ELF-1 (cell line): Measurements from ENCODE around the gene LRP5.
"Not testable (repeated sequence)": the region's sequence is repeated elsewhere in the genome, so short reads cannot be mapped to it uniquely, and the experiment has no call there.

Experiments used
- DNase-seq: peaks from one replicate; pipeline ENCODE4 v3.0.0-alpha.2; 2016; ENCODE audit warnings: low read depth, low spot score

The LRP5 gene

DNA sequence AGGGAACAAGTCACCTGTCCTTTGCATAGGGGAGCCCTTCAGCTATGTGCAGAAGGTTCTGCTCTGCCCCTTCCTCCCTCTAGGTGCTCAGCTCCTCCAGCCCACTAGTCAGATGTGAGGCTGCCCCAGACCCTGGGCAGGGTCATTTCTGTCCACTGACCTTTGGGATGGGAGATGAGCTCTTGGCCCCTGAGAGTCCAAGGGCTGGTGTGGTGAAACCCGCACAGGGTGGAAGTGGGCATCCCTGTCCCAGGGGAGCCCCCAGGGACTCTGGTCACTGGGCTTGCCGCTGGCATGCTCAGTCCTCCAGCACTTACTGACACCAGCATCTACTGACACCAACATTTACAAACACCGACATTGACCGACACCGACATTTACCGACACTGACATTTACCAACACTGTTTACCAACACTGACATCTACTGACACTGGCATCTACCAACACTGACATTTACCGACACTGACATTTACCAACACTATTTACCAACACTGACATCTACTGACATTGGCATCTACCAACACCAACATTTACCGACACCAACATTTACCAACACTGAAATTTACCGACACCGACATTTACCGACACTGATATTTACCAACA, 76.3 kb downstream of the LRP5 start:
- DNase-seq = no peak

DNA sequence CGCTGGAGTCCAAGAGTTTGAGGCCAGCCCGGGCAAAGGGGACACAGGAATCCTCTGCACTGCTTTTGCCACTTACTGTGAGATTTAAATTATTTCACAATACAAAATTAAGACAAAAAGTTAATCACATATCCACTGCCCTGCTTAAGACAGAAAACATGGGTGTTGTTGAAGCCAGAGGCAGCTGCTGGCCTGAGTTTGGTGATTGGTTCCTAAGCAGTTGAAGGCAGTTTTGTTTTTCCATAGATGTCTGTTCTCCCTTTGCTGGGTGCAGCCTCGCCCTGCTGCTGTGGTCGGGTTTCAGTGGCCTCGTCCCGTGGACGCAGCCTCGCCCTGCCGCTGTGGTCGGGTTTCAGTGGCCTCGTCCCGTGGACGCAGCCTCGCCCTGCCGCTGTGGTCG, 77.9 kb downstream of the LRP5 start:
- DNase-seq = no peak

DNA sequence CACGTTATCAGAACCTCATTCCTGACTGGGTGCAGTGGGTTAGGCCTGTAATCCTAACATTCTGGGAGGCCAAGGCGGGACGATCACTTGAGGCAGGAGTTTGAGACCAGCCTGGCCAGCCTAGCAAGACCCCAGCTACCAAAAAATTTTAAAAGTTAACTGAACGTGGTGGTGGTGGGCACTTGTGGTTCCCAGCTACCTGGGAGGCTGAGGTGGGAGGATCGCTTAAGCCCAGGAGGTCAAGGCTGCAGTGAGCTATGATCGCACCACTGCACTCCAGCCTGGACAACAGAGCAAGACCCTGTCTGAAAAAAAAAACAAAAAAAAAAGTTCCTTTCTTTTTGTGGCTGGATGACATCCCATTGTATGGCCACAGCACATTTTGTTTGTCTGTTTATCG, 80.4 kb downstream of the LRP5 start:
- no peak for DNase-seq

DNA sequence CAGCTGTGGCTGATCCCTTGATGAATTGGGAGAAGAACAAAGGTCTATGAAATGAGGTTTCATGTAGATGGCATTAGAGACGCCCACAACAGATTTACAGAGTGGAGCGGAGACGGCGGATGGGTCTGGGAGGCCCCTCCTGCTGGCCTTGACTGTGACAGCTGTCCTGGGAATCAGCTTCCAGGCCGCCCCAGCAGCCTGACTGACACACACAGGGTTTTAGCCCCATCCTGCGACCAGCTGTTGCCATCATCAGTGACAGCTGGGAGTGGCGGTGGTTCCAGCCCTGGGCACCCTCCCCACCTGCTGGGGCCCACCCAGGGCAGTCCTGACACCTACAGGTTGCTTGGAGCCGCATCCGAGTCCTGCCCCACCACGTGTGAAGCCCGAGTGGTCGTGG, 84.1 kb downstream of the LRP5 start:
- DNase-seq = no peak

DNA sequence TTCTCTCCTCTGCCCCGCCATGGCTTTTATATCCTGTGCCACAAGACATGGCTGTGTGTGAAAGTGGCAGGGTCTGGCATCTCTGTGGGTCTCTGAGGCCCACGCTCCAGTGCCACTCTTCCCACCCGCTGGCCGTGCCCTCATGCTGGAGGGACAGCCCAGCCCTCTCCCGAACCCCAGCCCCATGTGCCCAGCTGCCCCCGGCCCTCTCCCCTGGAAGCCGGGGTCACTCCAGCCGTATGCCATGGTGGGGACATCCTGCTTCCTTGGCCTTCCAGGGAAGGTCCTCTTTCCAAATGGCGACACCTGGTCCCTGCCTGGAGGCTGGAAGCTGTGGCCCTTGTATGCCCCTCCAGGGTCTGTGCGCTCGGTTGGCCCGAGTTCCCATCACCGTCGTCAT, 84.9 kb downstream of the LRP5 start:
- no peak for DNase-seq

DNA sequence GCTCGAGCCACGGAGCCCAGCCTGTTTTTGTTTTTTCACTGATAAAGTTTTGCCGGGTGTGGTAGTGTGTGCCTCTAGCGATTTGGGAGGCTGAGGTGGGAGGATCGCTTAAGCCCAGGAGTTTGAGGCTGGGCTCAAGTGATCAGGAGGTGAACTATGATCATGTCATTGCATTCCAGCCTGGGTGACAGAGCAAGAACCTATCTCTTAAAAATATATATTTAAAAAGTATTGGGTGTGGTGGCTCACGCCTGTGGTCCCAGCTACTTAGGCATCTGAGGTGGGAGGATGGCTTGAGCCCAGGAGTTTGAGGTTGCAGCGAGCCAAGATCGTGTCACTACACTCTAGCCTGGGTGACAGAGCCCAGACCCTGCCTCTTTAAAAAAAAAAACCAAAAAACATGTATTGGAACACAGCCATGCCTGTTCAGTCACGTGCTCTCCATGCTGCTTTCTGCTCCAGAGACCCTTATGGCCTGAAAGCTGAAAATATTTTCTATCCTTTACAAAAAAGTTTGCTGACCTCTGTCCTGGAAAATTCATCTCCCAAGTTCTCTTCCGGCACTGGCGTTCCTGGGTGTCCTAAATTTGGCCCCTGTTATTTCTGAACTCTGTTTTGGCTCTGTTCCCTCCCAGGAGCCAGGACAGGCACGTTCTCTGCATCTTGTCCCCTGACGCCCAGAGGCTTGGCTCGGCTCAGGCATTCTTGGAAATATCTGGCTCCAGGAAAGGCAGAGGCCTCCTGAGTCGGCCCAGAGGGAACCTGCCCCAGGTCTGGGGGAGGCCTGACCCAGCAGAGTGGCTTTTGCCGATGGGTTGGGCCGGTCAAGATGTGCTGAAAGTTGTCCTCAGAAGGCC, 86.8 kb downstream of the LRP5 start:
- DNase-seq = peak; percentile 32

DNA sequence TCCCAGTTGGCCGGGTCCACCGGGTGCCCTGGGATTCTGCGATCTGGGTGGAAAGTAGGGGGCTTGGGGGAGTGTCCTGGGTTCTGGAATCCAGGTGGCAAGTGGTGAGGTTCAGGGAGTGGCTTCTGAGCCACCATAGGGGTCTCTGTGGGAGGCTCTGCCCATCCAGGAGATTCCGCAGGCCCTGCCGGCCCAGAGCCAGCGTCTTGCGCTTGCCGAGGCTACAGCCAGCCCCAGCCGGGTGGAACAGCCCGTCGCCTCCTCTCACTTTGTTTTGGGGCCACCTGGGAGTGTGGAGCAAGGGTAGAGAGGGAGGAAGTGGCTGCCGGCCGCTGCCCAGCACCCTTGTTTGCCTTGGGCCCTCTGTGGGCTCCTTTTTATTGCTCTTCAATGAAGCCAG, 87.5 kb downstream of the LRP5 start:
- DNase-seq = no peak

DNA sequence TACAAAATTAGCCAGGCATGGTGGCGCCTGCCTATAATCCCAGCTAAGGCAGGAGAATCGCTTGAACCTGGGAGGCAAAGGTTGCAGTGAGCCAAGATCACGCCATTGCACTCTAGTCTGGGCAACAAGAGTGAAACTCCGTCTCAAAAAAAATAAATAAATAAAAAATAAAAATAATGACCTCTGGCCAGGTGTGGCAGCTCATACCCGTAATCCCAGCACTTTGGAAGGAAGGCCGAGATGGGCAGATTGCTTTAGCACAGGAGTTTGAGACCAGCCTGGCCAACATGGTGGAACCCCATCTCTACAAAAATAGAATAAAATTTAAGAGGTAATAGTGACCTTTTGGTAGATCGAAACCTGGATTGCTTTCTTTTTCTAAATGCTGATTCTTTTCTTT, 88.2 kb downstream of the LRP5 start:
- DNase-seq = not testable (repeated sequence)

DNA sequence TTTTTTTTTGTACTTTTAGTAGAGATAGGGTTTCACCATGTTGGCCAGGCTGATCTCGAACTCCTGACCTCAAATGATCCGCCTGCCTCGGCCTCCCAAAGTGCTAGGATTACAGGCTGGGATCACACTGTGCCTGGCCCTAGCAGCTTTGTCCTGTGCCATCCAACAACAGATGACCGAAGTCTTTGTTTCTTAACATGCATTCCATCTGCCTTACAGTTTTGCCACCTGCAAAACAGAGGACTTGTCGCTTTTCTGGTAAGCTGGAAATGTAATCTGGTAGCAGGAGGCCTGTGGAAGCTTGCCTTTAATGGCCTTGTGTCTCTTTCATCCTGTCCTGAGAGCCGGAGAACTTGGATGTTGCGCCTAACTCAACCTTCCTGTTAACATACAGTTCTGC, 89.5 kb downstream of the LRP5 start:
- no peak for DNase-seq

DNA sequence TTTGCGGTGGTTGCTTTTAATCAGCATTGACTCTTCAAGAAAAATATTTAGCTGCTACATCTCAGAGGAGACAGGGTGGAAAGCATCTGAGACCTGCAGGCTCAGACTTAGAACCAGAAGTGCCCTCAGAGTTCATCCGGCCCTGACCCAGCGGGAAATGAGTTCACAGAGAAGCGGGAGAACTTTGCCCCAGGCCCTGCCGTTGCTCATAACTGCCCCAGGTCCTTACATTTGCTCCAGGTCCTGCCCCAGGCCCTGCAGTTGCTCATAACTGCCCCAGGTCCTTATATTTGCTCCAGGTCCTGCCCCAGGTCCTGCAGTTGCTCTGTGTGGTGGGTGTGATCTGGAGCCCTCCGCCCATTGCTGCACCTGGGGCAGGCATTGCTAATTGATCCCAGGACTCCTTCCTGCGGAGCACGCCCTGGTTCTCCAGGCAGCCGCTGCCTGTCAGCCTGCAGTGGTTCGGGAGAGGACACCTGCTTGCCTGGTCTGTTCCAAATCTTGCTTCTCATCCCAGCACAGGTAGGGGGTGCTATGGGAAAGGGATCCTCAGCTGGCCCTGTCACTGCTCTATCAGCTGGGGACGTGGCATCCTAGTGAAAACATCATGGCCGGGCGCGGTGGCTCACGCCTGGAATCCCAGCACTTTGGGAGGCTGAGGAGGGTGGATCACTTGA, 90.1 kb downstream of the LRP5 start:
- peak; percentile 75 for DNase-seq

DNA sequence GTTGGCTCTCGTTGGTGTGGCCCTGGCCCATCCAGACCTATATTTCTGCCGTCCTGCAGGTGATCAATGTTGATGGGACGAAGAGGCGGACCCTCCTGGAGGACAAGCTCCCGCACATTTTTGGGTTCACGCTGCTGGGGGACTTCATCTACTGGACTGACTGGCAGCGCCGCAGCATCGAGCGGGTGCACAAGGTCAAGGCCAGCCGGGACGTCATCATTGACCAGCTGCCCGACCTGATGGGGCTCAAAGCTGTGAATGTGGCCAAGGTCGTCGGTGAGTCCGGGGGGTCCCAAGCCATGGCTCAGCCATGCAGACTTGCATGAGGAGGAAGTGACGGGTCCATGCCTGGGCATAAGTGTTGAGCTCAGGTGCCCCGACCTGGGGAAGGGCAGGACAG, 91.0 kb downstream of the LRP5 start:
- DNase-seq = no peak

DNA sequence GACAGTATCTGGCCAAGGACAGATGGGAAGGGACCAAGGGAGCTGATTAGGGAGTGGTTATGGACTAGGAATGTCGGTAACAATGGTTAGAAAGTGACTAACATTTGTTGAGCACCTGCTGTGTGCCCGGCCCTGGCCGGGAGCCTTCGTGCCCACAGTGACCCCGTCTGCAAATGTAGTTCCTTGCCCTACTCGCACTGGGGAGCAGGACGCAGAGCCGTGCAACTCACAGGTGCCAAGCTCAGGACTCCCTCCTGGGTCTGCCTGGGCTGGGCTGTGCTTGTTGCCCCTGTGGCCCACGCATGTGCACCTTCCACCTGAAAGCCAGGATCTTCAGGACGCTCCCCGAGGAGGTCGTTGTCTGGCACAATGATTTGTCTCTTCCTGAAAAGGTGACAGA, 91.4 kb downstream of the LRP5 start:
- no peak for DNase-seq

DNA sequence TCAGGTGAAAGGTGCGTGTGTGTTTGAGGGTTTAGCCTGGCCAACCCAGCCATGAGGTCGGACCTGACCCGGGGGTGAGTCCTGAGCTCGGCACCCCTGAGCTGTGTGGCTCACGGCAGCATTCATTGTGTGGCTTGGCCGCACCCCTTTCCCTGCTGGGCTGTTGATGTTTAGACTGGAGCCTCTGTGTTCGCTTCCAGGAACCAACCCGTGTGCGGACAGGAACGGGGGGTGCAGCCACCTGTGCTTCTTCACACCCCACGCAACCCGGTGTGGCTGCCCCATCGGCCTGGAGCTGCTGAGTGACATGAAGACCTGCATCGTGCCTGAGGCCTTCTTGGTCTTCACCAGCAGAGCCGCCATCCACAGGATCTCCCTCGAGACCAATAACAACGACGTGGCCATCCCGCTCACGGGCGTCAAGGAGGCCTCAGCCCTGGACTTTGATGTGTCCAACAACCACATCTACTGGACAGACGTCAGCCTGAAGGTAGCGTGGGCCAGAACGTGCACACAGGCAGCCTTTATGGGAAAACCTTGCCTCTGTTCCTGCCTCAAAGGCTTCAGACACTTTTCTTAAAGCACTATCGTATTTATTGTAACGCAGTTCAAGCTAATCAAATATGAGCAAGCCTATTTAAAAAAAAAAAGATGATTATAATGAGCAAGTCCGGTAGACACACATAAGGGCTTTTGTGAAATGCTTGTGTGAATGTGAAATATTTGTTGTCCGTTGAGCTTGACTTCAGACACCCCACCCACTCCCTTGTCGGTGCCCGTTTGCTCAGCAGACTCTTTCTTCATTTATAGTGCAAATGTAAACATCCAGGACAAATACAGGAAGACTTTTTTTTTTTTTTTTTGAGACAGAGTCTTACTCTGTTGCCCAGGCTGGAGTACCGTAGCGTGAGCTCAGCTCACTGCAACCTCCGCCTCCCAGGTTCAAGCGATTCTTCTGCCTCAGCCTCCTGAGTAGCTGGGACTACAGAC, 94.2 kb downstream of the LRP5 start:
- DNase-seq = no peak

DNA sequence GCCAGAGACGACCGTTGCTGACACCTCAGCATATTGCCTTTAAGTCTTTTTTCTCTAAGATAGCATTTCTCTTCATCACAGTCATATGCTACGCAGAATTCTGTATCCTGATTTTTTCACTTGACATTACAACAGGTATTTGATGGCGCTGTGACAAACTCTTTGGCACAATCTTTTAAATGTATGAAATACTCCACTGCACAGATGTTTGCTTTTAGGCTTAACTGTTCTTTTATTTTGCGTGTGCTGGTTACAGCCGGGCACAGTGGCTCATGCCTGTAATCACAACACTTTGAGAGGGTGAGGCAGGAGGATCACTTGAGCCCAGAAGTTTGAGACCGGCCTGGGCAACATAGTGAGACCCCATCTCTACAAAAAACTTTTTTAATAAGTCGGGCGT, 96.1 kb downstream of the LRP5 start:
- no peak for DNase-seq

DNA sequence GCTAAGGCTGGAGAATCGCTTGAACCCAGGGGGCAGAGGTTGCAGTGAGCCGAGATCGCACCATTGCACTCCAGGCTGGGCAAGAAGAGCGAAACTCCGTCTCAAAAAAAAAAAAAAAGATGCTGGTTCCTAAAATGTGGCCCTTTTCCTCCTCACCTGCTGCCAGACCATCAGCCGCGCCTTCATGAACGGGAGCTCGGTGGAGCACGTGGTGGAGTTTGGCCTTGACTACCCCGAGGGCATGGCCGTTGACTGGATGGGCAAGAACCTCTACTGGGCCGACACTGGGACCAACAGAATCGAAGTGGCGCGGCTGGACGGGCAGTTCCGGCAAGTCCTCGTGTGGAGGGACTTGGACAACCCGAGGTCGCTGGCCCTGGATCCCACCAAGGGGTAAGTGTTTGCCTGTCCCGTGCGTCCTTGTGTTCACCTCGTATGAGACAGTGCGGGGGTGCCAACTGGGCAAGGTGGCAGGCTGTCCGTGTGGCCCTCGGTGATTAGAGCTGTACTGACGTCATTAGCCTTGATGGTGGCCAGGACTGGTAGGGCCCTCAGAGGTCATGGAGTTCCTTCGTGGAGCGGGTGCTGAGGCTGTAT, 97.5 kb downstream of the LRP5 start:
- DNase-seq = no peak

DNA sequence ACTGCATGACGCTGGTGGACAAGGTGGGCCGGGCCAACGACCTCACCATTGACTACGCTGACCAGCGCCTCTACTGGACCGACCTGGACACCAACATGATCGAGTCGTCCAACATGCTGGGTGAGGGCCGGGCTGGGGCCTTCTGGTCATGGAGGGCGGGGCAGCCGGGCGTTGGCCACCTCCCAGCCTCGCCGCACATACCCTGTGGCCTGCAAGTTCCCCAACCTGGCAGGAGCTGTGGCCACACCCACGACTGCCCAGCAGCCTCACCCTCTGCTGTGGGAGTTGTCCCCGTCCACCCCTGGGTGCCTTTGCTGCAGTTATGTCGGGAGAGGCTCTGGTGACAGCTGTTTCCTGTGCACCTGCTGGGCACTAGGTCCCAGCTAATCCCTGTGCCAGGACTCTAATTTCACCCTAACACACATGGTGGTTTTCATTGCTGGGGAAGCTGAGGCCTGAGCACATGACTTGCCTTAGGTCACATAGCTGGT, 99.2 kb downstream of the LRP5 start:
- no peak for DNase-seq

DNA sequence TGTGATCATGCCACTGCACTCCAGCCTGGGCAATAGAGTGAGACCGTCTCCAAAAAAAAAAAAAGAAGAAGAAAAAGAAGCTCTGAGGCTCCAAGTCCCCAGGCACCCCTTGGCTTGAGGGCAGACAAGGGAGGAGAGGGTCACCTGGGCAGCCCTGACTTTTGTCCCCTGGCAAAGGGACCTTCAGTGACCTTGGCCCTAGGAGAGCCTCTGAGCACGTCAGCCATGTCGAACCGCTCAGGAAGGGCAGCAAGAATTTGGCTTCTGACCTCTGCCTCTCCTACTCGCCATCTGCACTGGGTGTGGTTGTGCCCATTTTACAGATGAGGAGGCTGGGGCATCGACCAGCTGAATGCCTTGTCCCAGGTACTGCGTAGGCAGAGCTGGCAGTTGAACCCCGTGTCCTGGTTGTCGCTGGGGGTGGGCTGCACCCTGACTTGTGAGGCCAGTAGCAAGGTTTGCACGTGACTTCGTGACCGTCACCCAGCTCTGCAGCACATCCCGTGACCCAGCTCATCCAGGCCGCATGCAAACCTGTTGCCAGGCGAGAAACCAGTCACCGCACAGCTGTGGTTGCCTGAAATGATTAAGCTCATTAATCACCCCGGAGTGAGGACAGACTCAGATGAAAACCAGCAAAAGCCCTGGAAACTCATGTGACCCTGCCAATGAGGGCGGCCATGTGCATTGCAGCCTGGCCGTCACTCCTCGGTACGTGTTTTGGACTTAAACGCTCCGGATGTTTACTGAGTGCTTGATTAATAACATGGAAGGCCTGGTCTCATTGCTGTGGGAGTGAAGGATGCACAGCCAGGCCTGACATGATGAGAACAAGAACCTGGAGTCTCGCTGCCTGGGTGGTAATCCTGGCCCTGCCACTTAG, 100.4 kb downstream of the LRP5 start:
- no peak for DNase-seq

DNA sequence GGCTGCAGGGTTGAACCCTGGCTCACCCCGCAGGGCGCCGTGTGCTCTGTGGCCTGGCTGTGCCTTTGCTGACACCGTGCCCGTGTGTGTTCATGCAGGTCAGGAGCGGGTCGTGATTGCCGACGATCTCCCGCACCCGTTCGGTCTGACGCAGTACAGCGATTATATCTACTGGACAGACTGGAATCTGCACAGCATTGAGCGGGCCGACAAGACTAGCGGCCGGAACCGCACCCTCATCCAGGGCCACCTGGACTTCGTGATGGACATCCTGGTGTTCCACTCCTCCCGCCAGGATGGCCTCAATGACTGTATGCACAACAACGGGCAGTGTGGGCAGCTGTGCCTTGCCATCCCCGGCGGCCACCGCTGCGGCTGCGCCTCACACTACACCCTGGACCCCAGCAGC, 101.2 kb downstream of the LRP5 start:
- no peak for DNase-seq

DNA sequence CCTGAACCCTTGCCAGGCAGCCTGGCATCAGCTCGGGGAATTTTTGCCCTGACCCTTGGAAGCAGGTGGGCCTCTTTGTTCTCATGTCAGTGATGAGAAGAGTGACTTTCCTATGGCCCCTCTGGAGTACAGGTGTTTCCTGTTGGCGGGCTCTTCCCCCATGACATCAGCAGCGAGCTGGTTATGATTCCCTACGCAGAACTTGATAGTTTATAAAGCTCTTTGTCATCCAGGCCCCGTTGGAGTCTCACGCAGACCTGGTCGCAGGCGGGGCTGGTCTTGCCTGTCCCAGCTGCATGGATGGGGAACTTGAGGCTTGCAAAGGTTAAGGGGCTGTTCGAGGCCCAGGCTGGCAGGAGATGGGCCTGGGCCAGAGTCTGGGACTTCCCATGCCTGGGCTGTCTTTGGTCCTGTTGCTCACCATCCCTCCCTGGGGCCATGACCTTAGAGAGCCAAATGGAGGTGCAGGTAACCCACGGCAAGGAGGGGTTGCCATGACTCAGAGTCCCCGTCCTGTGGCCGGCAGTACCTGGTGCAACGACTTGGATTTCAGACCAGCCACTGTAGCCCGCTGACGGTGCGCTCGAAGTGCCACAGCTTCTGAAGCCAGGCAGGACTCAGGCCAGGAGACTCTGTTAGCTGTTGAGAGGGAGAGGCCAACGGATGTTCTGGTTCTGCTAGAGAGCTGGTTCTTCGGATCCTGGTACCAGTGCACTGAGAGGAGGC, 102.3 kb downstream of the LRP5 start:
- DNase-seq = no peak
